Measurements from ENCODE around the gene DNAH5.

Gene DNAH5

GRCh38 chr5:13943676-13944075 lies 812 bp downstream of the DNAH5 start:
- DNase-seq (ENCODE audit: low read depth) = no peak

DNA sequence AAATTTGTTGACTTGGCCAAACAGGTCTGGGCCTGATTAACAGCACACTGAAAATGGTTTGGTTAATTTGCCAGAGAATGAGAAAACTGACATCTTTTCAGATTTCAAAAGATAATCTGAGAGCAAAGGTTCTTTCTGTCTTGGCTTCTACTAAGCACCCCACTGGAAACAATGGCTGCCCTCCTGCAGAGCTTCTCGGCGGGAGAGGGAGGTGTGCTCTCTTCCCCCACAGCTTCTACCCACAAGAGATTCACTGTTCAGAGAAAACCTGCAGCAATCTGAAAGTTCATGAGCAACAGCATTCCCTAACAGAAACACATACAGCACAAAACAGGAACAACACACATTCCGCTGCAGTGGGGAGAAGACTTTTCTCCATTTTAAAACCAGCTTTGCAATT lies 3.0 kb downstream of the DNAH5 start:
- no peak for DNase-seq (ENCODE audit: low read depth)

- no peak for DNase-seq (ENCODE audit: low read depth)
Observed at GRCh38 chr5:13939638-13940037, 4.8 kb downstream of the DNAH5 start.

- no peak for DNase-seq (ENCODE audit: low read depth)
Observed at GRCh38 chr5:13934921-13935320, 9.6 kb downstream of the DNAH5 start.

- no peak for DNase-seq (ENCODE audit: low read depth)
Observed at GRCh38 chr5:13934125-13934524, 10.4 kb downstream of the DNAH5 start.

DNA sequence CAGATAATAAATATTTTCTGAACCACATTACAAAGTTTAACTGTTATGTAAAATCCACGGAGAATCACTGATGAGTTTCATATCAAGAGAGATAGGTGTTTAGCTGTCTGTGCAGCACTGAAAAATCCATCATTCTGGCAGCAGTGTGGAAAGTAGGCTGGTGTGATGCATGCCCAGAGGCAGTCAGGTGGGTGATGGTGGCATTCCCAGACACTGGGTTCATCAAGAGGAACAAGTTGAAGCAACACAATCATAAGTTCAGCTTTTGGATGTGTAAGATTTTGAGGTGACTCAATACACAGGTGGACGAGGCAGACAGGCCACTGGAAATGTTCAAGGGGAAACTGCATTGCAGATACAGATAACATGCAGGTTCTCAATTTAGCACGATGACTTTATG lies 11.9 kb downstream of the DNAH5 start:
- no peak for DNase-seq (ENCODE audit: low read depth)

GRCh38 chr5:13932011-13932410 lies 12.5 kb downstream of the DNAH5 start:
- no peak for DNase-seq (ENCODE audit: low read depth)

DNA sequence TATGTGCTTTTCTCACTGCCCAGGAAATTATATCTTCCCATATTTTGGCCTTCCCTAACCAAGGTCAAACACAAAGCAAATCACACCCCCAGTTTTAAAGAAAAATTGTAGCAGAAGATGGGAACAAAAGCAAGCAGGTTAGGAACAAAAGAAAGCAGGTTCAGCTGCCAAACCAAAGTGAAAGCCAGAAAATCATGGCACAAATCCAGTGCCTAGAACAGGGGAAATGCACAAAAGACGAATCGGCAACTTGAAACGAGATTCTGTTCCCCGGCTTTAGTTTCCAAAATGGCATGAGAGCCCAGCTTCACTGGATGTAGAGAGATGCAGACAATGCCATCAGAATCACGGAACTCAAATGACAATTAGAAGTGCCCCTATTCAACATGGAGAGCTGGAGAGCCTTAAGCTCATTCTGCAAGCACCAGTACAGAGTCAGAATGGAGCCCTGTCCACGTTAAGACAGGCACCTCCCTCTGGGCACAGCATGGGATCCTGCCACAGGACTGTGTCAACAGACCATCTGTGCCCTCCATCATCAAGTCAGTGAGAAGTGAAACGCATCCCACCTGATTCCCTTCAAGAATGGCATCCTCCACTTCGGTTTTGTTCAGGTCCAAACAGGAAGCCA lies 13.8 kb downstream of the DNAH5 start:
- no peak for DNase-seq (ENCODE audit: low read depth)

GRCh38 chr5:13926731-13927130 lies 17.8 kb downstream of the DNAH5 start:
- no peak for DNase-seq (ENCODE audit: low read depth)

DNA sequence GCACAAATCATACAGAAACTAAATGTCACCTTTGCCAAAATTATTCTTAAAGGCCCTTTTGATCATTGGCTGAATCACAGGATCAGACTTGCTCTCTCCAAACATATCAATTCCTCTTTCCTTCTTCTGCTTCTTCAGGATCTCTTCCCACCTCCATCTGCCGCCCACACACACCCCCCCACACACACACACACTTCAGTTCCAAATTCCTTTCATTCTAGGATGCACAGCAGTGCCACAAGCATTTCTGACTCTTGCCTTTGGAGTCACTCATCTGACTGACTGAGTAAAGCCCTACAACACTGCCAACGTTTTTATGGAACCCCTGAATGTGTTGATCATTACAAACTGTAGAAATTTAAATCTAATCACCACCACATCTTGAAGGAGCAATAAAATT lies 22.9 kb downstream of the DNAH5 start:
- DNase-seq (ENCODE audit: low read depth) = peak; percentile 3

DNA sequence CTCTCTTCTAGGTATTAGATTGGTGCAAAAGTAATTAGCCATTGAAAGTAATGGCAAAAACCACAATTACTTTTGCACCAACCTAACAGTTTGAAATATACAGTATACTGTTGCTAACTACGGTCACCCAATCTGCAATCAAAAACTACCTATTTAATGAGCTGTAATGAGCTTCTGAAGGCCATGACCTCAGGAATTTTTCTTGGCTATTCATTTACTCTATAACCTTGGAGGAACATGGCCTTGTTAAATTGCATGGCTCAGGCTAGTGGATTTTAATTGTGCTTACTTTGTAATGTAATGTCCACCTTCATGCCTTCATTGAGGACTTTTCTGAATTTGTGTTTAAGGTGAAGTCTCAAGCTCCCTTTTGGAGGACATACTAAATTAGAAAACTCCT lies 24.7 kb downstream of the DNAH5 start:
- DNase-seq (ENCODE audit: low read depth) = no peak

GRCh38 chr5:13919087-13919486 lies 25.4 kb downstream of the DNAH5 start:
- DNase-seq (ENCODE audit: low read depth) = no peak

- DNase-seq (ENCODE audit: low read depth) = no peak
Observed at GRCh38 chr5:13917061-13917460, 27.4 kb downstream of the DNAH5 start.

GRCh38 chr5:13913962-13914361 lies 30.5 kb downstream of the DNAH5 start:
- no peak for DNase-seq (ENCODE audit: low read depth)

DNA sequence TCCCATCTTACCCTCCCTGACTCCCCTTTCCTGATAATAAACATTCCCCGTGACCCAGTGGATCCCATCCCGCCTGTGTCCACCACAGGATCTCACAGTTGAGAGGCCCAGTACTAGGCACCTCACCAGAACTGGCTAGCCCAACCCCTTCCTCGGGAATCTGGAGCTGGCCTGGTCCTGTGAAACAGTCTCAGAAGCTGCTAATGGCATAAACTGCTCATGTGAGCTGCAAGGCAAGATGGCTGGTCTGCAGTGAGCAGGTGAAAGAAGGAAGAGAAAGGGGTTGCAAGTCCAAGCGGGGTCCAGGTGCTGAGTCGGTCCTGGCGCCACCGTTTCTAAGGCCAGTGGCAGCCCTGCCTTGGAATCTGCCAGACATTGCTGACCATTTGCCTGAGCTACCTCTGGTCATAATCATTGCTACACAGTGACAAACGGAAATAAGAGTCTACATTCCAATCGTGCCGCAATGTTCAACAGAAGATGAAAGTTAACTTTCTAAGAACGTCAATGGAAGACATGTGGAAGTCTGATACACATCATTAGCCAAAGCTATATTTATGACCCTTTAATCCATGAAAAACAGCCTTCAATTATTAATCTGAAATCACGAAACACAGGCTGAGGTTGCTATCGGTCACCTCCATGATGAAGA lies 33.7 kb downstream of the DNAH5 start:
- no peak for DNase-seq (ENCODE audit: low read depth)

DNA sequence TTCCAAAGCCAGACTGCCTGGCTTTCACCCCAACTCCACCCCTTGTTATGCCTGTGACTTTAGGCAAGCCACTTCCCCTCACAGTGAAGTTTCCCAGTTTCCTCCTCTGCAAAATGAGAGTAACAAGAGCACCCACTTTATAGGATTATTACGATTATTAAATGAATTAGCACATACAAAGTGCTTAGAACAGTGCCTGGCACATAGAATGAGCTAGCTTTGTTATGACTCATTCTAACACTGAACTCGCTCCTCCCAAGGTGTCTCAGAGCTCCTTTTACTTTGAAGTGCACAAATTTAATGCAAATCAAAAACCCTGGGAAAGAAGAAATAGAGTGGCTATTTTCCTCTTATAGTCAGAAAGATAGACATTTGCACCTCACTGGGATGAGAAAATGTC lies 34.3 kb downstream of the DNAH5 start:
- DNase-seq (ENCODE audit: low read depth) = no peak

GRCh38 chr5:13909271-13909670 lies 35.2 kb downstream of the DNAH5 start:
- no peak for DNase-seq (ENCODE audit: low read depth)

DNA sequence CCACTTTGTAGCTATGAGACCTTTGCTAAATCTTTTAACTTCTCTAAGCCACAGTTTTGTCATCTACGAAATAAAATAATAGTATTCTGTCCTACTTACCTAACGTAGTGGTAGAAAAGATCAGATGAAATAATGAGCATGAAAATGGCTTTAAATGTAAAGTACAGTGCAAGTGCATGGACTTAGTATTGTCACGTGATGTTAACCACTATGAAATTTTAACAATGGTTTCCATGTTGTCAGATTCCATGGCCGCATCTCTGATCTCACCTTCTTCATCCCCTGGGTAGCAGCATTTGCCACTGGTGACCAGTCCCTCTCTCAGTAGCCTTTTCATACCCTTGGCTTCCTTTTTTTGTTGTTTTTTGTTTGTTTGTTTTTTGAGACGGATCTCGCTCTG lies 45.9 kb downstream of the DNAH5 start:
- no peak for DNase-seq (ENCODE audit: low read depth)

DNA sequence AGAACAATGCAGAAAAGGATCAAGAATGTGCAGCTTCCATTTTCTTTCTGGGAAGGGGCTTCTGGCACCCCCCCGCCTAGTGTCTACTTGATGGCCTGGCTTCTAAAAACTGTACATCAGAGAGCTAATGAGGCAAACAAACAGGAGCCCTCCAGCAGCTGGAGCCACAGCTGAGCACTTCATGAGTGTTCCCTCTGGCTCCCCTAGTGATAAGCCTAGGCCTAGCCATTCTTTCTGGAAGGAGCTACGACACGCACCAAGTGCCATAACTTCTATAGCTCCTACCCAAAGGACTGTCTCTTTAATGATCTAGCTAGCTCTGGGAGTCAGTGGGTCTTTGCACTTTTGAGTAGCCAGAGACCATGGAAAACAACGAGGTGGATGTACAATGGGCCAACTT lies 66.1 kb downstream of the DNAH5 start:
- no peak for DNase-seq (ENCODE audit: low read depth)

- peak; percentile 16 for DNase-seq (ENCODE audit: low read depth)
Observed at GRCh38 chr5:13866792-13867191, 77.7 kb downstream of the DNAH5 start.

GRCh38 chr5:13865312-13865711 lies 79.2 kb downstream of the DNAH5 start:
- DNase-seq (ENCODE audit: low read depth) = no peak

DNA sequence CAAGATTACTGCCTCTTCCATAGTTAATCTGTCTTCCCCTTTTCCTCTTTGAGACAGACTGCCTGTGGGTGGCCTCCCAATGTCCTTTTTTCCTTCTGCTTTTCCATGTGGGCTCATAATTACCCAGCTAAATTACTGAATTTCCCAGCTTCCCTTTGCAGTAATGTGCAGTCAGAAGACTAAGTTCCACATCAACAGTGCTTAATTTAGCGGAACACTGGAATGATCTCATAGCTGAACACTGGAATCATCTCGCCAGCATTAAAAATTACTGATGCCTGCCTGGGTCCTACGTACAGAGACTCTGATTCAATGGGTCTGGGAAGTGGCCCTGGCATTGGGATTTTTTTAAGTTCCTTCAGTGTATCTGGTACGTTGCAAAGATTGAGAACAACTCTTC lies 84.3 kb downstream of the DNAH5 start:
- DNase-seq (ENCODE audit: low read depth) = no peak

GRCh38 chr5:13859270-13860065 lies 85.0 kb downstream of the DNAH5 start:
- no peak for DNase-seq (ENCODE audit: low read depth)

Data from amniotic epithelial cell (primary cell).